ENCODE data around the gene CCL20. TPM values are rescaled to one million over a fixed set of nuclear protein-coding genes. Genes with fewer than 3 reads are reported as not detected.

Gene CCL20
- polyA plus RNA-seq, 1 donor = 0.49 TPM

DNA sequence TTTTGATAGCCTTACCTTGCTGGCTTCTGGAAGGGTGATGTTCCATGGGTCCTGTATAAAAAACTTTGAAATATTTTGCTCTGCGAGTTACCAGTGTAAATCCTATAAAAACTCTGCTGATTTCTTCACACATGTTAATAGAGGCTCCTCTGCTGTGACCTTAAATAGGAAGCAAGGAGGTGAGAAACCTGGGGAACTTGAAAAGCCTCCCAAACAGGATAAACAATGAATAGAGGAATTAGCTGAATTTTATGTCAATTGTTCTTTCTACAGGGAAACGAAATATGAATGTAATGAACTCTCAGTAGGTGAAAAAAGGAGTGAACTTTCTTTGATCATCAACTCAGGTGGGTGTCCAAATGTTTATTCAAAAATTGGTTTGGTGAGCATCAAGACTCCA, 10.8 kb upstream of the CCL20 start:
- no peak for DNase-seq (ENCODE audit: low read depth)

DNA sequence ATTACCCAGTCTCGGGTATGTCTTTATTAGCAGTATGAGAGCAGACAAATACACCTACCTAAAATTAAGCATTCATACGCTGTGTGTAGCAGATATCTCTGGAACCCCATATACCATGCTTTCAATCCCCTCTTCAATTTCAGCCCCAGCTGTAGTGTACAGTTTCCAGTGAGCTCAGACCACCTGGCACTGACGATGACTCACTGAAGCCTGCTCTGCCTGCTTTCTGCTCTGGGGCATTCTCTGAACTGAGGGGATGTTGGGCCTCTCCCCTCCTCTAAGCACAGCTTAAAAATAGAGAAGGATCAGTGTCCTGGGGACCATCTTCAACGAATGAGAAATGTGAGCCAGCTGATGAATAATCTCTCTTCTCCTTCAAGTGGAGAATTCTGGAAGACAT, 8.7 kb upstream of the CCL20 start:
- no peak for DNase-seq (ENCODE audit: low read depth)

DNA sequence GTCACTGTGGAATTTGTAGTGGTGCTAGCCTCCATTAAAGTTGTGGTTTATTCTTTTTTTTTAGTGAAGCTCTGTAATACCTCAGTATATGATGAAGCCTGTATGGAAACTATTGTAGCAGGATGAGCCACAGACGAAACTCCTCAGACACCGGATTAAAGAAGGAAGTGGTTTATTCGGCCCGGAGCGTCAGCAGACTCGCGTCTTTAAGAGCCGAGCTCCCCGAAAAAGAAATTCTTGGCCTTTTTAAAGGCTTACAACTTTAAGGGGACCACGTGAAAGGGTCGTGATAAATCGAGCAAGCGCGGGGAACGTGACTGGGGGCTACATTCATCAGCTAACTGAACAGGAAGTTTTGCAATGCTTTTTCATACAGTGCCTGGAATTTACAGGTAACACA, 8.1 kb upstream of the CCL20 start:
- DNase-seq (ENCODE audit: low read depth) = no peak

DNA sequence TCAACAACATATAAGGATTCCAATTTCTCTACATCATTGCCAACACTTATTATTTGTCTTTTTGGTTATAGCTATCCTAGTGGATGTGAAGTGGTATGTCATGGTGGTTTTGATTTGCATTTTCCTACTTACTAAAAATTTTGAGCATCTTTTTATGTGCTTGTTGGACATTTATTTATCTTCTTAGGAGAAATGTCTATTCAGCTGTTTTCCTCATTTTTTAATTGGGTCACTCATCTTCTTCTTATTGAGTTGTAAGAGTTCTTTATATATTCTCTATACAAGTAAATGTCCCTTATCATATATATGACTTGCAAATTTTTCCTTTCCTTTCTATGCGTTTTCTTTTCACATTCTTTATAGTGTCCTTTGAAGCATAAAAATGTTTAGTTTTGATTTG, 4.7 kb upstream of the CCL20 start:
- no peak for DNase-seq (ENCODE audit: low read depth)

DNA sequence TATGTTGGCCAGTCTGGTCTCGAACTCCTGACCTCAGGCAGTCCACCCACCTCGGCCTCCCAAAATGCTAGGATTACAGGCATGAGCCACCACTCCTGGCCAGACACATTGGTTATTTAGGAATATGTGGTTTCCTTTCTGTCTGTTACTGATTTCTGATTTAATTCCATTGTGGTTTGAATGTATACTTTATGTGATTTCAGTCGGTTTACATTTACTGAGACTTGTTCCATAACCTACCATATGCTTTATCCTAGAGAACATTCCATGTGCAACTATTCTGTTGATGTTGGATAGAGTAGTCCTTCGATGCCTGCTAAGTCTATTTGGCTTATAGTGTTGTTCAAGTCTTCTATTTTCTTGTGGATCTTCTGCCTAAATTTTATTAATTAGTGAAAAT, 1.6 kb upstream of the CCL20 start:
- no peak for DNase-seq (ENCODE audit: low read depth)

DNA sequence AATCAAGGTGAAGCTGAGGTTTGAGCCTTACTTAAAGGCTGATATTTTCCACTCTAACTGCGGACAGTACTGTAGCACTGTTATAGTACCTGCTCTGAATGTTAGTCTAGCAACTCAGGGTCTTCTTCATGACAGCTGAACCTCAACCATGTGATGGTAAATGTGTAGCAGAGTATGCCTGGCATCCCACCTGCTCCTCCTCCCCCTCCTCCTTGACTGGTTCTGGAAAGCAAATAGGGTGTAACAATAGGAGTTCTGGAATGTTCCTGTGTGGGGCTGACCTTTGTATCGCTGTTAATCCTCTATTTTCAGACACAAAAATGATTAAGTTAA, 447 bp upstream of the CCL20 start:
- DNase-seq (ENCODE audit: low read depth) = no peak

DNA sequence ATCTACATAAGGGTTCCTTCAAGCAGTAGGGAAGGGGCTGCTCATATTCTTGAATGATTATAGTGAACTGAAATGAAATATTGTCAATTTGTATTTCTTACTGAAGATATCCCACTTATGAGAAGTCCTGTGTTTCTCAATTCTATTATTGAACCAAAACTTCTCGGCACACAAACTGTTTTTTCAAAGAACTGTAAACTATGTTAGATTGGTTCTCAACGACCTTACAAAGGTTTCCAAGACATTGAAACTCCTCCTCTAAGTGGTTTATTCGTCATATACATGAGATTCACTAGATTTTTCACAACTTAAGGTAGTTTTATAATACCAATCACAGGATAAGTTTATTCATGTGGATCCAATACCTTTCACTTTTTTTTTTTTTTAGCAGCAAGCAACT, 1.4 kb downstream of the CCL20 start:
- DNase-seq (ENCODE audit: low read depth) = no peak

DNA sequence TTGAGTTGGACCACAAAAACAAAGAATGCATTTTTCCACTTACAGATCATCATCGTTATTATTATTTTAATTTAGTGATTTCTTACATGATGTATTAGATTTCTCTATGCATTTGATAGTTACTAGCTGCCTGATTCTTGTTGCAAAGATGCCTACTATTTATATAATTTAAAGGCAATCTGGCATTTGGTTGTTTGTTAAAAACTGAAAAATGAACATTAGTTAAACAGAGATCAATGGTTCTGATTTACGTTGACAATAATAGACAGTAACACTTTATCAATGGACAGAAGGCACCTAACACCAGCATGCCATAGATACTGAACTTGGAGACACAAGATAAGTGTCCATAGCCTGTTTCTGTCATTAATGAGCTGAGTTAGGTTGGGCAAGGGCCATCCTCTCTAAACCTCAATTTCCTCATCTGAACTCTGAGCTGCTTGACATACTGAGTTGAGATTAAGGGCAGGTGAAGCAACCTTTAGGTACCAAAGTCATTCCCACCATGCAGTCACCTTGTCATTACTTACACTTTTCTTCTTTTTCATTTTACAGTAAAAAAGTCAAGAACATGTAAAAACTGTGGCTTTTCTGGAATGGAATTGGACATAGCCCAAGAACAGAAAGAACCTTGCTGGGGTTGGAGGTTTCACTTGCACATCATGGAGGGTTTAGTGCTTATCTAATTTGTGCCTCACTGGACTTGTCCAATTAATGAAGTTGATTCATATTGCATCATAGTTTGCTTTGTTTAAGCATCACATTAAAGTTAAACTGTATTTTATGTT, 3.1 kb downstream of the CCL20 start:
- DNase-seq (ENCODE audit: low read depth) = no peak

DNA sequence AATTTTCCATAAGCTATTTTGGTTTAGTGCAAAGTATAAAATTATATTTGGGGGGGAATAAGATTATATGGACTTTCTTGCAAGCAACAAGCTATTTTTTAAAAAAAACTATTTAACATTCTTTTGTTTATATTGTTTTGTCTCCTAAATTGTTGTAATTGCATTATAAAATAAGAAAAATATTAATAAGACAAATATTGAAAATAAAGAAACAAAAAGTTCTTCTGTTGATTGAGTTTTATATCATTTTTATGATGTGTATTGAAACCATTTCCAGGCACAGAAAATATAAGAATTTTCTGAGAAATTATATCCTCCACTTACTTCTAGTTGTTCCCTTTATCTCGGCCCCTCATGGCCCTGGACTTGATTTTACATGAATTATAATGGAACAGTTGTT, 3.7 kb downstream of the CCL20 start:
- no peak for DNase-seq (ENCODE audit: low read depth)

DNA sequence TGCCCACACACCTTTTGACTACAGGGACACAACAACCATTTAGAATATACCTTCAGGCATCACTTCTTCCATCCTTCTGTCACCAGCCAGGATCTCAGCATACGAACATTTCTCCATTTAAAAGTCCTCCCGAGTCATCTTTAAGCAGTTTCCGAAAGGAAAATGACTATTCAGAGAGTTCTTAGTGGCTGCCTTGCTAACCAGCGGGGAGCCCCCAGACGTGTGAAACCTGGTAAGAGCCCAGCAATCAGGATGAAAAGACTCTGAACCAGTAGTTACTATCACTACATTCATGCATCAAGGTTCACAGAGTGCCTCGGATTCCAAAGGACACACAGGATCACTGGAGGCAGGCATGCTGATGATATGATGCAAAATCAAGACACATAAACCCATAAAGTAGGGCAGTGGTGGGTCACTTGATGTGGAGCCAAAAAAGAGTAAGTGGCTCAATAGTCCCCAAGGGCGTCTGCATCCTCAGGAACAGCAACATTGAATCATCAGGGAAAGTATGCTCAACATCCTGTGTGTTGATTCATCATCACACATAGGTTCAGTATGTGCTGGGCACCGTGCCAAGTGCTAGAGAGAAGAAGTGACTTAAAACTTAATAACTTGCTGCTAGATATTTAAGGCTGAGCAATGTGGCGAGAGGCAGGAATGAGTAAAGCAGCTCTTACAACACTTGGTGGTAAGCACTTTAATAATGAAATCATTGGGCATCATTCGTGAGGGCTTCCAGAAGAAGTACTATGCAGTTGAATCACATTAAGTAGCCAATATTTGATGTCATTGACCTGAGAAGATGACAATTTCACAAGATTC, 4.4 kb downstream of the CCL20 start:
- peak; percentile 1 for DNase-seq (ENCODE audit: low read depth)

DNA sequence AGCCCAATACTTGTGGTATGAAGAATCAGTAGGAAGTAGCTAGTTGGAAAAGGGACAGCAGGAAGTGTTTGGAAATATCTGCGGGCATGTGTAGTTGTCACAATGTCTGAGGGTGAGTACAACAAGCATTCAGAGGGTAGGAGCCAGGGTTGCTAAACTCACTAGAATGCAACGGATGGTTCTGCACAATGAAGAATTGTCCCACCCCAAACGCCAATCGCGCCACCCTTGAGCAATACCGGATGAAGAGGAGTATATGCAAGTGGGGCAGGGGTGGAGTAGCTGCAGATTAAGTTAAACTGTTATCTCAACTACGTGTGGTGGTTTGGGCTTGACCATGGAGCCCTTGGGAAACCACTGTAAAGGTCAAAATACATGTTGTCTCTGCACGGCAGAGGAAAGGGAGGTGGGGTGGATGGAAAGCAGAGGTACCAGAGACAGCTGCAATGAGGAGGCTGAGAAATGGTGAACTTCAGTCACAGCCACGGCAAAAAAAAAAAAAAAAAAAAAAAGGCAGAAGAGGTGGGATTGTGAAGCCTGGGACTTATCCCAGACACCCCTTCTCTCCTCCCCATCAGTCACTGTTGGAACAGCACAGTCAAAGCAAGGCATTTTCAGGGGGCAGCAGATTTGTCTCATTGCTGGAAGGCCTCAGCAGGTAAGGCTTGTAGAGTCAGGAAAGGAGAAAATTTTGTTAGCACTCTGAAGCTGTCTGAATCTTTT, 5.2 kb downstream of the CCL20 start:
- DNase-seq (ENCODE audit: low read depth) = no peak

DNA sequence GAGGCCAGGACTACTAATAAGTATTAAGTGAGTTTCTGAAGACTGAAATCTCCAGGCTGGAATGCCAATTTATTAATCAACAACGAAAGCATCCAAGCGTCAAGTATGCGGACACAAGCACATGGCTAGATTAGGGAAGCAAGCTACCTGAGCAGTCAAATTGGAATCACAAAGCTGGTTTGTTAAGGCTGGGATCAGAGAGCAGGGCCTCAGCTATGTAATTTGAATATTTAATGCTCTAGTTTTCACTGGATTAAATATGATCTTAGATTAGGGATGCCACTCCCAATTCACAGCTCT, 5.7 kb downstream of the CCL20 start:
- no peak for DNase-seq (ENCODE audit: low read depth)

DNA sequence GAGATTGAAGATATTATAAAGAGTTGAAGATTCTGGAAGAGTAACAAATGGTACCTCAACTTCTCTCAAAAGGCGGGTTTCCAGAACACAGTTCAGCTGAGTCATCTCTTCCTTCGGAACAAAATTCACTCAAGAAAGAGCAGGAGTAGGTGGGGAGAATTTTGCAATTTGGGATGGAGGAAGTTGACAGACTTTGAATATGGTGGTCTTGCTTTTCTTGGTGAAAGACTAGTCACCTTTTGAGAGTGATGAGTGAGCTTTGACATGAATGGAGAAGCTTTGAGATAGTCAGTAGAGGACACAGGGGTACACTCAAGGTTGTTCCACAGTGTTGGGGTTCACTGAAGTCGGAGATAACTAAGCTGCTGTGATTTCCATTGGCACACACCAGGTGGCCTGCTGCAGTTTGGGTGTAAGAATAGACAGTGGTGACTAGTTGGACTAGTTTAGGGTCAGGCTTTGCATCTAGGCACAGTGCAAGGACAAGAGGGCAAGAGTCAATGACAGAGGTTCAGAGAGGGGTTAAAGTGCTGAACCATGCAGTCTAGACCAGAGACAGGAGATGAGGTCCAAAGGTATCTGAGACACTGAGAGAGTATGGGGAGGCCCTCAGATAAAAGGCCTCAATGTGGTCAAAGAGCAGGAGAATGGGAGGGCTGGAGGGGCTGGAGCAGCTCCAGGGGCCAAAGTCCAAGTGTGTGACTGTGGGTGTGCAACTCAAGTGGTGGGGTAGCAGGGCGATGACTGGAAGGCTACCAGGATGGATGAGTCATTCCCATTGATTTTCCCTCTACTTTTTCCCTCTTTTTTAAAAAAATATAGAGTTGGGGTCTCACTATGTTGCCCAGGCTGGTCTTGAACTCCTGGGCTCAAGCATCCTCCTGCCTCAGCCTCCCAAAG, 7.7 kb downstream of the CCL20 start:
- DNase-seq (ENCODE audit: low read depth) = no peak

DNA sequence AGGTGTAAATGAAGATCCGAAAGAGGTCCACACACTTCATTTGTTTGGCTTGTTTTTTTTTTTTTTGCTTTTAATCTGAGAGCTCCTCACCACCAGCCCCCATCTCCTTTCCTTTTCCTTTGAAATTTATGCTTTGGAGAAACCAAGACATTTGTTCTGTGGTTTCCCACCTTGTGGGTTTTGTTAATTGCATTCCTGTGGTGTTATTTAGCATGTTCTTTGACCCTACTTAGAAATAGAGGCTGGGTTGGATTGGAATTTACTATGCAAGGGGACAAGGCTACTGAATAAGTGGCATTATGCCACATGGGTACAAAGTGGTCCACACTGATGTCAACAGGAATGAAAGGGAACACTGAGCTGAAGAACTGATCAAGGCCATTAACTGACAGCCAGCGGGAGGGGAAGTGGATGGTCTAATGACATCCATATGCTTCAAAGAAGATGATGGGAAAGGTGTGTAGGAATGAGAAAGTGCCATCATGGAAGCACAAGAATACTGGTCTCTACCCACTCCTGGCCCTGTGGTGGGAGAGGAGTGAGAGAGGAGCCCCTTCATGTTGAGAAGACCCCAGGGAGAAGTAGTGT, 8.9 kb downstream of the CCL20 start:
- no peak for DNase-seq (ENCODE audit: low read depth)

DNA sequence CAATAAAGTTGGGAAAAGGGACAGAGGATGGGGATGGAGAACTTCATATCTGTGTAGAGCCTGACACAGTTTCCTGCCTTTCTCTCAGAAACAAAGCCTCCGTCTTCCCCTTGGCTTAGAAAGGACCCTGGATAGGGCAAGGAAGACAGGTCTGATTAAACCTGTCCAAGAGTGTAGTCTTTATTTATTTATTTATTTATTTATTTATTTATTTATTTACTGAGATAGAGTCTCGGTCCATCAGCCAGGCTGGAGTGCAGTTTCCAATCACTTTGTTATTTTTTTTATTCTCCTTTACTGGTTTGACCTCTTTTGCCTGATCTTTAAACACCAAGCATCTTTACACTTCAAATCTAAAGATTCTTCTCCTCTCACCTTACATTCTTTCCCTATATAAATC, 10.3 kb downstream of the CCL20 start:
- no peak for DNase-seq (ENCODE audit: low read depth)

DNA sequence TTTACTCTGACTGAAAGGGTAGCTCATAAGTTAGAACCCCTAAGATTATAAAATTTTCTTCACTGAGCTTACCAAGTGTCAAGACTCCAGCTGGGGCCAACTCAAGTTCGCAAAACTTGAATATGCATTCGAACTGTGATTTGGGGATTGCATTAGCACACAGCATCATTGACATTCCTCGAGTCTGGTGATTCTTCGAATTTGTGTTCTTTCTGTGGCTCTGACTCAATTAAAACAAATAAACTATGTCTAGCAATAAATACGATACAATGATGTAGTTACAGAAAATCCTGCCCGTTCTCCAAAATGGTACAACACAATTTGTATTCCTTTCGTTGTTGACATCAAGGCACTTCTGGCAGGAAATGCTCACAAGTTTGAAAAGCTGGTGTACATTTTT, 11.1 kb downstream of the CCL20 start:
- DNase-seq (ENCODE audit: low read depth) = no peak

DNA sequence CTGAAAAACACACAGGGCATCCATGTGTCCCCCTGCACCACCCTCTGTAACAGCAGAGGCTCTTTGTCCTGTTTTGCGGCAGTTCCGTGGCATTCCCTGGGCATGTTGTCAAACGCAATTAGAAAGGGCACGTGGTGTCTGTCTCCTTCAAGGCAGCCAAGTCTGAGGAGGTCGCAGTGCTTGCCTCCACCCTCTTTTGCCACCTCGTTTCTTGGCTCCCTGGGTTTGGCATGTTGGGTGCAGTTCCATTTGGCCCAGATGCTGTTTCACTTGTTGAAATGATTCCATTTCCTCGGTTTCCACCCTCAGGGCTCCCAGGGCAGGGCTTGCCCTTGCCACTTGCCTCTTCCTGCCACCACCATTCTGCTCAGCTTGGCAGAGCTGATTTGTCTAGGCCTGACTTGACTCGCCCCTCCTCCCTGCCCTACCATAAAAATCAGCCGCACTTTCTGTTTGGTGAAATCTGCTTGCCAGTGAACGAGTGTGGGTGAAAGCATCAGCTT, 12.4 kb downstream of the CCL20 start:
- DNase-seq (ENCODE audit: low read depth) = no peak

DNA sequence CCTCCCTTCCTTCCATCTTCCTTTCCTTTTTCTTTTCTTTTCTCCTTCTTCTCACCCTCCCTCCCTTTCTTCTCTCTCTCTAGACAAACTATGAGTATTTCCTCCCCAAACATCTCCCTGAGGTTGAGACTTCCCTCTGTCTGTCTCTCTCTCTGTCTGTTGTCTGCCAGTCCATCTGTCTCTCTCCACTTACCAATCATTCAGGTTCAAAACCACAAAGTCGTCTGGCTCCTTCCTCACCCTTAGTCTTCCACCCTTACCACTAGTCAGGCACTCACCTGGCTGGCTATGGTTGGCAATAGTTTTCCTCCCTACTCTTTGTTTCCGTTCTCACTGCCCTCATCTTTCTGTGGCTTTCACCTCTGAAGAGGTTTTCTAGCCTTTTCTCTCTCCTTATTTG, 12.9 kb downstream of the CCL20 start:
- DNase-seq (ENCODE audit: low read depth) = no peak

DNA sequence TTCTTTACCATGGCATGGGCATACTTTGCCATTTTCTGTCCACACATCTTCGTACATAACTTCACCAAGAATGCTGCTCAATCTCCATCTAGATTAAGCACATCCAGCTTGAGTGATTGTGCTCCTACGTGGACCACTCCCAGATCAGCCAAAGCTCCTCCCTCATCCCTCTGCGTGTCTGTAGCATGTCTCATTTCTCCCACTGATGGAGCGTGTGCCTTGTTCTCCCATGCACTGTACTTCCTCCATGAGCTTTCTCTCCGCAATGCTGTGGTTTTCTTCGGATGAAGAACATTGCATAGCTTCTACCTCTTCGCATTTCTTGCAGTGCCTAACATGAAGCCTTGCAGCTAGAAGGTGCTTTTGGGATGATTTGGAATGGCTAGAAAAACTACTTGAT, 13.5 kb downstream of the CCL20 start:
- no peak for DNase-seq (ENCODE audit: low read depth)

DNA sequence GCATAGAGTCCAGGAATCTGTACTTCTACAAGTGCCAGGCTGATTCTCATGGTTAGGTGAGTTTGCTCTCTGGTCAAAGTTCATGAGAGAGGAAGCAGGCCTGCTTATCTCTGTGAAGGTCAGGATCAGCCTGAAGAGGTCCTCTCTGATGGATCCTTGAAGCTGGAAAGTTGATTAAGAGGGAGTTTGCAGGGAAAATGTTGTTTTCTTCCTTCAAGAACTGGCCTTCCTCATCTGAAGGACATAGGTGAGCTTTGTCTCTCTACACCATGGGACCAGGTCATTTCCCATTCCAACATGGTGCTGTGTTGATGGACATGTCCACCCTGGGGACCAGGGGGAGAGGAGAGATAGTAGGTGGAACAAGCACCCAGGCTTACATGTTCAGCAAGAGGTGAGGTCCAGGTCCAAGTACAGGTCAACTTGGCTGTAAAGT, 14.9 kb downstream of the CCL20 start:
- no peak for DNase-seq (ENCODE audit: low read depth)

DNA sequence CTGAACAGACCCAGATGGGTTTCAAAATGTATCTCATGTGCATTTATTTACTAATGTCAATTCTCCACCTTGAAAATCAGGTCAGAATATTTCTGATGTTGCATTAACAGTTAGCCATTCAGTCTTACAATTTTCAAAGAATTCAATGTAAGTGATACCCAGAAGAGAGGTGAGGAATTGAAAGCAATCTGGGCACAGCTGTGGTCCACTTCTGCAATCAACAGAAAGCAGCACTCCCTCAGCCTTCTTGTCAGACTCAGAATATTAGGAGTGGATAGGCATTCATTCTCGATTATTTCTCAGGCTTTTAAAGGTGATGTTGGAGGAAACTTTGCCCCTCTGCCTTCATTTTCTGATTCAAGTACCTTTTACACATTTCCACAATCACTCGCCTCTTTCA, 15.7 kb downstream of the CCL20 start:
- DNase-seq (ENCODE audit: low read depth) = no peak
